ENCODE measurements around the gene PLXND1.
"Not testable (repeated sequence)": the region's sequence is repeated elsewhere in the genome, so short reads cannot be mapped to it uniquely, and the experiment has no call there.

Gene PLXND1

DNA sequence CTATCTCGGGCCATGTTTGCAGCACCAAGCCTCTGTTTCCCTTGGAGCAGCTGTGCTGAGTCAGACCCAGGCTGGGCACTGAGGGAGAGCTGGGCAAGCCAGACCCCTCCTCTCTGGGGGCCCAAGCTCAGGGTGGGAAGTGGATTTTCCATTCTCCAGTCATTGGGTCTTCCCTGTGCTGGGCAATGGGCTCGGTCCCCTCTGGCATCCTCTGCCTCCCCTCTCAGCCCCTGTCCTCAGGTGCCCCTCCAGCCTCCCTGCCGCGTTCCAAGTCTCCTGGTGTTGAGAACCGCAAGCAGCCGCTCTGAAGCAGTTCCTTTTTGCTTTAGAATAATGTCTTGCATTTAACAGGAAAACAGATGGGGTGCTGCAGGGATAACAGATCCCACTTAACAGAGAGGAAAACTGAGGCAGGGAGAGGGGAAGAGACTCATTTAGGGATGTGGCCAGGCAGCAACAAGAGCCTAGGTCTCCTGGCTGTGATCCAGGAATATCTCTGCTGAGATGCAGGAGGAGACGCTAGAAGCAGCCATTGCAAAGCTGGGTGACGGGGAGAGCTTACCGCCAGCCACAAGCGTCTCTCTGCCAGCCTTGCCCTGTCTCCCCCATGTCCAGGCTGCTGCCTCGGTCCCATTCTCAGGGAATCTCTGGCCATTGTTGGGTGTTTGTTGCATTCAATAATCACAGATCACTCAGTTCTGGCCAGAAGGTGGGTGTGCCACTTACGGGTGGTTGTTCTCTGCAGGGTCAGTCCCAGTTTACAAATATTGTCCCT is 76.9 kb downstream of the PLXND1 start:
- no peak for DNase-seq (ENCODE audit: low read depth in 1 of 2, low spot score in 1 of 2)

DNA sequence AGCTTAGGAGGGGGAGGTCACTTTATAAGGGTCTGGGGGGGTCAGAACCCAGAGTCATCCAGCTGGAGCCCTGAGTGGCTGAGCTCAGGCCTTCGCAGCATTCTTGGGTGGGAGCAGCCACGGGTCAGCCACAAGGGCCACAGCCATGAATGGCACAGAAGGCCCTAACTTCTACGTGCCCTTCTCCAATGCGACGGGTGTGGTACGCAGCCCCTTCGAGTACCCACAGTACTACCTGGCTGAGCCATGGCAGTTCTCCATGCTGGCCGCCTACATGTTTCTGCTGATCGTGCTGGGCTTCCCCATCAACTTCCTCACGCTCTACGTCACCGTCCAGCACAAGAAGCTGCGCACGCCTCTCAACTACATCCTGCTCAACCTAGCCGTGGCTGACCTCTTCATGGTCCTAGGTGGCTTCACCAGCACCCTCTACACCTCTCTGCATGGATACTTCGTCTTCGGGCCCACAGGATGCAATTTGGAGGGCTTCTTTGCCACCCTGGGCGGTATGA is 77.8 kb downstream of the PLXND1 start, which contains the start of gene RHO:
TSS of gene RHO (plus strand) at position 51 of the 512 bp plus-strand sequence. CDS start at position 146, 95 bp downstream.
- DNase-seq (ENCODE audit: low read depth in 1 of 2, low spot score in 1 of 2): no peak

DNA sequence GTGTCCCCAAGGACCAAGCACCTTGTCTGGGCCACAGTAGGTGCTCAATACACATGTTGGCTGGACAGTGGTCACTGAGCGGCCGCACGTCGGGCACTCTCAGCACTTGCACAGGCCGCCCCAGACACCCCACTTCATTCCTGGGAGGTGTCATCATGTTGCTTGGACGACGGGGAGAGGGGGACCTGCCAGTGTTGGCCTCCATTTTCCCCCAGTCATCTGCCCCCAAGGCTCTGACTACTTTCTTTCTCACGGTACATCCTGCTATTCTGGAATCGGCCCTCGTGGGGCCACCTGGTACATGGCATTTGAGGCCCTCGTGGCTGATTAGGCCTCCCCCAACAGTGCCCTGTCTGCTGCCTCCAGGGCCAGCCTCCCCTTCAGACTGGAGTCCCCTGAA is 79.2 kb downstream of the PLXND1 start:
- DNase-seq (ENCODE audit: low read depth in 1 of 2, low spot score in 1 of 2): no peak

DNA sequence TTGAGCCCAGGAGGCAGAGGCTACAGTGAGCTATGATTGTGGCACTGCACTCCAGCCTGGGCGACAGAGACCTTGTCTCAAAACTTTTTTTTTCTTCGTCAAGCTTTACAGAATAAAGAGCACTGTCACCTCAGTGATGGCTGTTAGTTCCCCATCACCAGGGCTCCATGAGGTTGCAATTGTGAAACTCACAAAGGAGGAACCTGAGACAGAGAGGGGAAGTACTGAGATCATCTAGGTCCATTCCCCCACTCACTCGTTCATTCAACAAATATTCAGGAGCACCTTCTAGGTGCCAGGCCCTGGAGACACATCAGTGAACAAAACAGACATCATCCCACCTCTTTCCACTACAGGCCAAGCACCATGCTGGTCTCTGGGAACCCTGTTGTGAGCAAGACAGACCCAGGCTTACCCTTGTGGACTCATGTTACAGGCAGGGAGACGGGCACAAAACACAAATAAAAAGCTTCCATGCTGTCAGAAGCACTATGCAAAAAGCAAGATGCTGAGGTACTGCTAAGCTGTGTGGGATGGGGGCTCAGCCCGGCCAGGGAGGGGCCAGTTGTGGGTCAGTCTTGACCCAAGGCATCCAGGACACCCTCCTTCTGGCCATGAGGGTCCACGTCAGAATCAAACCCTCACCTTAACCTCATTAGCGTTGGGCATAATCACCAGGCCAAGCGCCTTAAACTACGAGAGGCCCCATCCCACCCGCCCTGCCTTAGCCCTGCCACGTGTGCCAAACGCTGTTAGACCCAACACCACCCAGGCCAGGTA is 80.2 kb downstream of the PLXND1 start:
- DNase-seq (ENCODE audit: low read depth in 1 of 2, low spot score in 1 of 2): no peak

DNA sequence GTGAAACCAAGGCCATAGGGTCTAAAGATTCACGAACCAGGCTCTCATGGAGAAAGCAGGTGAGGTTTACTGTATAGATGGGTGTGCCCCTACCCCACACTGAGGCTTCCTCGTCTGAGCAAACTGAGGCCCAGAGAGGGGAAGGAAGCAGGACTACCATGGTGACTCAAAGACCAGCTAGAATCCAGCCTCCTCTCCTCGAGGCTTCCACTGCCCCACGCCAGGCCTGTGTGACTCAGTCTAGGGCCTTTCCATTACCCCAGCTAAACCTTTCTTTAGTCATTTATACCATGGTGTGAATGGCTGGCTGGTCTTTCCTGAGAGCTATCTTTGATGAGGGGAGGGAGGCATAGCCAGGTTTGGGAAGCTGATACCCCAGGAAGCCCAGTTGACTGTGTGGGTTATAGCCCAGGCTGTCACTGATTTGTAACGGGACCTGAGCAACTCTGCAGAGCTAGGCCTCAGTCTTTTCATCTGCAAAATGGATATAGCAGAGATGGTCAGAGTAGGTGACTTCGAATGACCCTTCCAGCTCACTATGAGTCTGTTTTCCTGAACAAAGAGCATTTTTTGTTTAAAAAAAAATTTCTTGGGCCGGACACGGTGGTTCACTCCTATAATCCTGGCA is 81.0 kb downstream of the PLXND1 start:
- DNase-seq (ENCODE audit: low read depth in 1 of 2, low spot score in 1 of 2): no peak

DNA sequence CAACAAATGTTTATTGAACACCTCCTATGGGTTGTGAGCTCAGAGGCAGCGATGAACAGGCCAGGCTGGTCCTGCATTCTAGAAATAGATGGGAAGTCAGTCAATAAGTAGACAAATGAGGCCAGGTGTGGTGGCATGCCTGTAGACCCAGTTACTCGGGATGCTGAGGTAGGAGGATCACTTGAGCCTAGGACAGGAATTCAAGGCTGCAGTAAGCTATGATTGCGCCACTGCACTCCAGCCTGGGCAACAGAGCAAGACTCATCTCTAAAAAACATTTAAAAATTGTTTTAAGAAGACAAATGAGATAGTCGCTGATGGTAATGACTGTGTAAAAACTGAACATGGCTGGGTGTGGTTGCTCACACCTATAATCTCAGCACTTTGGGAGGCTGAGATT is 82.4 kb downstream of the PLXND1 start:
- DNase-seq (ENCODE audit: low read depth in 1 of 2, low spot score in 1 of 2): no peak

DNA sequence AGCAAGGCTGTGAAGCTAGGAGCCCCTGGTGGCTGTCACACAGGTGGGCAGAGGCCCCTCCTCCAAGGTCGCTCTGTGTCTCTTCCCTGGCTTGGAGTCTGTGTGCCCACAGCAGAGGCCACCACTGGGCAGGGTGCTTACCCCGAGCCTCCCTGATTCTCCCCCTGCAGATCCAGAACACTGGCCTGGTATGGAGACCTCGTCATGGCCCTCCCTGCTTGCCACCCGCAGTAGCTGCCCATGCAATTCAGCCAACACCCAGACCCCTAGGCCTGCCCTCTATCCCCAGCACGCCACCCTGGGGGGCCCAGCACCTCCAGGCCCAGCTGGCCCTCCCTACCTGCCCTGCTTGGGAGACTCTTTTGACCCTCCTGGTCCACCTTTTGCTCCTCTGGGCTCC is 83.5 kb downstream of the PLXND1 start:
- DNase-seq (ENCODE audit: low read depth in 1 of 2, low spot score in 1 of 2): no peak

DNA sequence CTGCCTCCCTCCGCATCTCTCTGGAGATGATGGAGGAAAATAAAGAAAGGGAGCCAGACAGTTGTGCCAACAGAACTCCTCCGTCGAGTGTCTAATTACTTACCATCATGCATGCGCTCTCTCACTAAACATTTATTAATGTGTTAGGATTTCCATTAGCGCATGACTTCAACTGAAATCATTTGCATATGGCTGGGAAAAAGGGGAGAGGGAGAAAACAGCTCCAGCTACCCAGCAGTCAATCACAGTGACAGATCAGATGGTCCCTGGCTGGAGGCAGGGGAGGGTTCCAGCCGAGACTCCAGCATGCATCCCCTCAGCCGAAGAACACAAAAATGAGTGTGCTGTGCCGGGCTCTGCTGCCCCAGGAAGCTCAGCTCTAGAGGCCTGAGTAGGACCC is 84.9 kb downstream of the PLXND1 start:
- DNase-seq (ENCODE audit: low read depth in 1 of 2, low spot score in 1 of 2): no peak

DNA sequence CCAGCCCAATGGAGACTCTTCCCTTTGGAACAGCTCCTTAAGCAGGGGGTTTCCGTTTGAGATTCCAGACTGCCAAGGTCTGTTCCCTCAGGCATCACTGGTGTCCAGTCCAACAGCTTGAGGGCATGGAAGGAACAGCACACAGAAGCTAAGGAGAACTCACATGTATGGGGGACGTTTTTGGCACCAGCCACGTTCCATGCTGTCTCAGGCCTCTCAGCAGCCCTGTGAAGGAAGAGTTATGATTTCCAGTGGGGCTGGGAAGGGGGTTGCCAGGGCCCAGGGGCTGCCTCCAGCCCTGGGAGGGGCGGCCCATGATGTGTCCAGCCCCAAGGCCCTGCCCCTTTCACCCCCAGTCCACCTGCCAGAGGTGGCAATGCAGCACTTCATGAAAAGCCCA is 85.5 kb downstream of the PLXND1 start:
- no peak for DNase-seq (ENCODE audit: low read depth in 1 of 2, low spot score in 1 of 2)

DNA sequence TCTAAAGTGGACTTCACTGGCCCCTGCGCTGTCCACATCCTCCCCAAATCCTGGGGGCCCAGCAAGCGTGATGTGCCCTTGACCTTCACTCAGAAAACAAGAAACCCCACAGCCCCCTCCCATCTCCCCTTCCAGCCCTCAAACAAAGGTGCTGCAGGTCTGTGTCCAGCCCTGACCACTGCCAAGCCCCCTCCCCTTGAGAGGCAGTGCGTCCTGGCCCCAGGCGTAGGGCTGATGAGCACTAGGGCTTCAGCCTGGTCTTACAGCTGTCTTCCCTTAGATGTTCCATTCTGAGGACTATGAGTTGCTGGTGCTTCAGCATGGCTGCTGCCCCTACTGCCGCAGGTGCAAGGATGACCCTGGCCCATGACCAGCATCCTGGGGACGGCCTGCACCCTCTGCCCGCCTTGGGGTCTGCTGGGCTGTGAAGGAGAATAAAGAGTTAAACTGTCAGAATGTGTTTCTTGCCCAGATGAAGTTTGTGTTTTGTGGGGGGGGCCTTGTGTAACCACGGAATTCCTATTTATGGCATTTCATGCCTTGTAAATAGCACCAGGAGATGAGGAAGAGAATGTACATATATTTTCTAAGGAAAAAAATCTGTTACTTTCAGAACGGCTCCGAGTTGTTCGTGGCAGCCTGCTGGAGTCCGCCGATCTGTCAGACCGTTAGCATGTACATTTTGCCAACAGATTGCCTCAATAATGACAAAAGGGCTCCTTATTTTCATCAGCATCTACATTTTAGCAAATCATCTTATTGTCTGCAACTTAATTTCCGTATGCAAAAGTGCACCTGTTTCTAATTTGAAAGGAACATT is 86.4 kb downstream of the PLXND1 start:
- no peak for DNase-seq (ENCODE audit: low read depth in 1 of 2, low spot score in 1 of 2)

DNA sequence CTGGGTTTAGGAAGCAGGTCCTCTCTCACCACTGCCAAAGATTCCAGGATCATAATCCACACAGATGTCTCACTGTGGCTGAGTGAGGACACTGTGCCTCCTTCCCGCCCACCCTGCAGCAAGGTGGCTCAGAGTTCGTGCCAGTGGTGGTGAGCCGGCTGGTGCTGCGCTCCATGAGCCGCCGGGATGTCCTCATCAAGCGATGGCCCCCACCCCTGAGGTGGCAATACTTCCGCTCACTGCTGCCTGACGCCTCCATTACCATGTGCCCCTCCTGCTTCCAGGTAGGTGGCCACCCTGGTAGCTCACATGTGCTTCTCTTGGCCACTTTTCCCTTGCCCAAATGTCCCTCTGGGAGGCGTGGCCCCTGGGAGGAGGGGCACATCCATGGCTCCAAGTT is 87.0 kb downstream of the PLXND1 start:
- no peak for DNase-seq (ENCODE audit: low read depth in 1 of 2, low spot score in 1 of 2)

DNA sequence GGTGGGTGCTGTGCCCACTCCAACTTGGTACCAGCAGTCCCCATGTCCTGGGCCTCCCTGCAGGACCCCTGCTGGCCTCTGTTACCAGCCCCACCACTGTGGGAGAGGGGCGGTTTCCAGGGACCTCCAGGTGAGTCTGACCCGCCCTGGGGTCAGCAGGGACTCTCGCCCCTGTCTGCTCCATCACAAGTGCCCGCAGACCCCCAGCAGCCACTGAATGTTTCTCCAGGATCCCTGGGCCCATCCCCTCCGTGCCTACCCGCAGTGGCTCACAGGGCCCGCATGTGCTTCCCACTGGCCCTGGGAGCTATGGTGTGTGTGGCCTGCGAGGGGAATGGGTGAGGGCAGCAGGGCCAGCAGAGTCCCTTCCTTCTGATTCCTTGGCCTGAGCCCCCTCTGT is 87.9 kb downstream of the PLXND1 start:
- no peak for DNase-seq (ENCODE audit: low read depth in 1 of 2, low spot score in 1 of 2)

DNA sequence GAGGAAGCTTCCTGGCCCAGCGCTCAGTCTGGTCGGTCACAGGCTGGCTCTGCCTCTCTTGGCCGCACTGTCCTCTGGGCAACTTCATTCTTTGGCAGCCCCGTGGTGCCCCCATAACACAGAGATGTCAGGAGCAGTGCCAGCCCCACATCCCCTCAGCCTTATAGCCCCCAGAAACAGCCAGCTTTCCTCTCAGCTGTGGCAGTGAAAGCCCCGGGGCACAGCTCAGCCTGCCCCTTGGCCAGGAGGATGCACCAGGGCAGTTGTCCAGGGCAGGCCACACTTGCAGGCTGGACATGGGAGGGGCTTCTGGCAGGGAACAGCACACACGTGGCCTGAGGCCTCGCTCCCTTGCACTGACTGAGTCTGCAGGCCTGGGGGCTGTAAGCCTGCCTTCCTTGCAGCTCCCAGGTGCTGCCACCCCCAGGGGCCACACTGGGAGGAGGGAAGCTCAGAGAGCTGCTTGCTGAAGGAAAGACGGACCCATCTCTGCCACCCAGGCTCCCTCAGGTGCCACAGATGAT is 88.4 kb downstream of the PLXND1 start:
- no peak for DNase-seq (ENCODE audit: low read depth in 1 of 2, low spot score in 1 of 2)

DNA sequence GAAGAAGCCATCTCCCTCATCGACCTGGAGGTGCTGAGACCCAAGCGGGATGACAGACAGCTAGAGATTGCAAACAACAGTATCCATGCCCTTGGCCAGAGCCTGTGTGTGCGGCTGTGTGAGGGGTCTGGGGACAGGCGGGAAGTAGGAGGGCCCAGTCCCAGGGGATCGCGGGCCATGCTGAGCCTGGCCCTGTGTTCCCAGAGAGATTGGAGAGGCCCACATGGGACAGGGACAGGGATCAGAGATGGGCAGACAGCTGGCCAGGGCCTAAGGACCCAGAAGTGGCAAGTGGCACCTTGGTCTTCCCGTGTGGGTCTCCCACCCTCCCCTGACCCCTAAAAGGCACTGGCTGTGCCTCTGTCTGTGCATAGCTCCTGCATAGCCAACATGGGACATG is 89.0 kb downstream of the PLXND1 start:
- no peak for DNase-seq (ENCODE audit: low read depth in 1 of 2, low spot score in 1 of 2)

DNA sequence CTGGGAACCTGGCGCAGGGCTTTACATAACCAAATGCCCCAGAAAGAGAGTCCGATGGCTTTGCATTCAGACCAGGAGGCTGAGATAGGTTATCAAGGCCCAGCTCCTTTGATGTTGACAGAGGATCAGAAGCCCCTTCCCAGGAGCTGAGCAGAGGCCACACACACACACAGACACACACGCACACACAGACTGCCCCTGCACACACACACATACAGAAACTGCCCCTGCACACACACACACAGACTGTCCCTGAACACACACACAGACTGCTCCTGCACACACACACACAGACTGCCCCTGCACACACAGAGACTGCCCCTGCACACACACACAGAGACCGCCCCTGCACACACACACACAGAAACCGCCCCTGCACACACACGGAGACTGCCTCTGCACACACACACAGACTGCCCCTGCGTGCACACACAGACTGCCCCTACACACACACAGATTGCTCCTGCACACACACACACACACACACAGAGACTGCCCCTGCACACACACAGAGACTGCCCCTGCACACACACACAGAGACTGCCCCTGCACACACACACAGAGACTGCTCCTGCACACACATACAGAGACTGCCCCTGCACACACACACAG is 90.5 kb downstream of the PLXND1 start:
- not testable (repeated sequence) for DNase-seq (ENCODE audit: low read depth in 1 of 2, low spot score in 1 of 2)

DNA sequence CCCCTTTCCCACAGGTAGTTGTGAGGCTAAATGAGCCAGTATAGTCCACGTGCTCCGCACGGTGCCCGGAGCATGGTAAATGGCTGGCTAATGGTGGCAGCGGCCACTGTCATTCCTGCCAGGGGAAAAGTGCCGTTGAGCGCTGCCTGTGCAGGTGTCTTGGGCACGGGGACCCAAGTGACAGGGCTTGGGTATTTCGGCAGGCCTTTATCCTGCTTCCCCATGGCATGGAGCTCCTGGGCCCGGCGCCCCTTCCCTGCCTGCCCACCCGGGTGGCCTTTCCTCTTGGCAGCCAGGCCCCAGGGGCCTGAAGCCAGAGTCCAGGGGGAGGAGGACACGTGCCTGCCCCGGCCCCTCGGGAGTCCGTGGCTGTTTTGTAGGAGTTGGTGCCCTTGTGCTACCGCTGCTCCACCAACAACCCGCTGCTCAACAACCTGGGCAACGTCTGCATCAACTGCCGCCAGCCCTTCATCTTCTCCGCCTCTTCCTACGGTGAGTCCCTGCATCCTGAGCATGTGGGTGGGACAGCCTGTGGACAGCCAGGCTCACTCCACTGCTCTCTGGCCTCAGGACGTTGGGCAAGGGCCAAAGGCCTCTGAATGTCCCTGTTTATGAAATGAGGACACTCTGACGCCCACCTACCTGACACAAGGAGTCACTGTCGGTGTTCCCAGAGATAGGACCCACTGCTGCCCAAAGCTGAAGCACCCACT is 91.2 kb downstream of the PLXND1 start:
- DNase-seq (ENCODE audit: low read depth in 1 of 2, low spot score in 1 of 2): not testable (repeated sequence)

DNA sequence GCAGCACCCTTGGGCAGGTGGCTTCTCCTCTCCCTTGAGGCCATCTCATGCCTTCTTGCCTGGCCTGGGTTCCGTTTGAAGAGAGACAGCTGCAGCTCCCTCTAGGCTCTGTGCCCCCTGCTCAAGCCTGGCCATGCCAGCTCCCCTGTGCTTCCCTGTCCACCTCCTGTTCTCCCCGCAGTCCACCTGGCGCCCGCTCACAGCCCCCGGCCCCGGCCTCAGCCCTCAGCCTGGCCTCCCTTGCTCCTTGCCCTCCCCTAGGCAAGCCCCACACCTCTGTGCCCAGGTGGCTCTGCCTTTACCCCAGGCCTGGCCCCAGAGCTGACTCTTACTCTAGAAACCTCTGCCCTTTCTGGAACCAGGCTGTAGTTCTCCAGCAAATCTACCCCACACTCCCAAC is 91.9 kb downstream of the PLXND1 start:
- DNase-seq (ENCODE audit: low read depth in 1 of 2, low spot score in 1 of 2): no peak

DNA sequence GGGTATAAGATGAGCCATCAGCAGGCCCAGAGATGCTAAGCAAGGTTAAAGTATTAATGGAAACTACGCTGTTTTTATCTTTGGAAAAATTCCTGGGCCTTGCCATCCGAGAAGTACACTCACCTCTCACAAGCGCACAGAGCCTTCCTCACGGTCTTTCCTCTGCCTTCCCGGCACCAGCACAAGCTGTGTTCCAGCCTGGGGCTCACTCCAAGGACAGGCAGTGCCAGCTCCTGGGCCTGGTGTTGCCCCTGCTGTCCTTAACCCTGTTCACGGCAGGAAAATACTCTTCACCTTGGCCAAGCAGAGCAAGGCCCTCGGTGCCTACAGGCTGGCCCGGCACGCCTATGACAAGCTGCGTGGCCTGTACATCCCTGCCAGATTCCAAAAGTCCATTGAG is 92.4 kb downstream of the PLXND1 start:
- no peak for DNase-seq (ENCODE audit: low read depth in 1 of 2, low spot score in 1 of 2)

DNA sequence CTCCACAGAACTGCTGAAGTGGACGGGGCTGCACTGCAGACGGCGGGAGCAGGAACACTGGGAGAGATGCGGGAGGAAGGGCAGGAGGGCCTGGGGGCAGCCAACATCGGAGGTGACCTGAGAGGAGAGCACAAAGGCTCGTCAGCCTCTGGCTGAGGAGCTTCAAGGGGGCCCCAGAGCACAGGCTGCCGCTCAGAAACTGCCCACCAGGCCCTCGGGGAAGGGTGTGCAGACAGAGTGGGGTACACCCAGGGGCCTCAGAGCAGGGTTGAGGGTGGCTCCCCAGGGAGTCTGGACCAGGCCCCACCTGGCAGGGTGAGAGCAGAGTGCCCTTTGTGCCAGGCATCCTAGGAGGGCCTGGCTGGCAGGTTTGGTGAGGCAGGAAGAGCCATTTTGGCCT is 92.8 kb downstream of the PLXND1 start:
- no peak for DNase-seq (ENCODE audit: low read depth in 1 of 2, low spot score in 1 of 2)

DNA sequence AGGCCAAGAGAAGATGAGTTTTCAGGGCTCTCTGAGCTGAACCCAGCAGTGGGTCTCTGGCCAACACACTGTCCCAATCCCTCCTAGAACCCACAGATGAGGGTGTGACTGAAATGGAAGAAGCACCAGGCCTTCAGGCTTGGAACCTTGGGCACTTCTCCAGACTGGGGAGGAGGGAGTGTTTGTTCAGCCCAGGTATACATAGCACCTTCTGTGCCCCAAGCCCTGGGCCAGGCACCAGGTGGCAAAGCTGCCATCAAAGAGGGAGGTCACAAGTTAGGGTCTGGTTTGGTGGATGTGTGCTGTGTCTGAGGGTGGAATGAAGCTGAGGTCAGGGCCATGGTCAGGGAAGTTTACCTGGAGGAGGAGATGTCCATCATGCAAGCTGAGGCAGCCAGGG is 93.9 kb downstream of the PLXND1 start:
- DNase-seq (ENCODE audit: low read depth in 1 of 2, low spot score in 1 of 2): no peak

All from activated CD4-positive, alpha-beta T cell treated with anti-CD3 and anti-CD28 coated beads, Interleukin-2, amount 50 U/mL, for 24 hours (primary cell).